Measurements from ENCODE around the gene CLNK.

CLNK gene

GRCh38 chr4:10608501-10609219 is 75.9 kb downstream of the CLNK start:
- no peak for DNase-seq

- DNase-seq = no peak
Measured at GRCh38 chr4:10607206-10607605, 77.4 kb downstream of the CLNK start.

- no peak for DNase-seq
Measured at GRCh38 chr4:10606483-10607155, 77.9 kb downstream of the CLNK start.

- DNase-seq = no peak
Measured at GRCh38 chr4:10605746-10606482, 78.7 kb downstream of the CLNK start.

- no peak for DNase-seq
Measured at GRCh38 chr4:10605031-10605430, 79.5 kb downstream of the CLNK start.

GRCh38 chr4:10599574-10599973 is 85.0 kb downstream of the CLNK start:
- DNase-seq = no peak

- DNase-seq = no peak
Measured at GRCh38 chr4:10598829-10599228, 85.7 kb downstream of the CLNK start.

- no peak for DNase-seq
Measured at GRCh38 chr4:10596586-10597290, 87.8 kb downstream of the CLNK start.

- DNase-seq = no peak
Measured at GRCh38 chr4:10593130-10593529, 91.4 kb downstream of the CLNK start.

GRCh38 chr4:10590896-10591295 is 93.7 kb downstream of the CLNK start:
- no peak for DNase-seq

- DNase-seq = peak; percentile 6
Measured at GRCh38 chr4:10589799-10590198, 94.8 kb downstream of the CLNK start.

- no peak for DNase-seq
Measured at GRCh38 chr4:10589321-10589720, 95.2 kb downstream of the CLNK start.

- DNase-seq = peak; percentile 20
Measured at GRCh38 chr4:10587697-10588096, 96.9 kb downstream of the CLNK start.

- DNase-seq = no peak
Measured at GRCh38 chr4:10587296-10587695, 97.3 kb downstream of the CLNK start.

GRCh38 chr4:10584042-10584441 is 100.5 kb downstream of the CLNK start:
- no peak for DNase-seq

- DNase-seq = no peak
Measured at GRCh38 chr4:10582951-10583350, 101.6 kb downstream of the CLNK start.

GRCh38 chr4:10582059-10582686 is 102.4 kb downstream of the CLNK start:
- peak; percentile 29 for DNase-seq

GRCh38 chr4:10581022-10581421 is 103.5 kb downstream of the CLNK start:
- DNase-seq = no peak

GRCh38 chr4:10579648-10580047 is 104.9 kb downstream of the CLNK start:
- DNase-seq = no peak

GRCh38 chr4:10577508-10578426 is 106.8 kb downstream of the CLNK start:
- DNase-seq = no peak

GRCh38 chr4:10577018-10577417 is 107.5 kb downstream of the CLNK start:
- no peak for DNase-seq

GRCh38 chr4:10576236-10576635 is 108.3 kb downstream of the CLNK start:
- no peak for DNase-seq

All from CD4-positive, alpha-beta T cell treated with Interleukin-12 subunit alpha and Interleukin-12 subunit beta, for 1 hour (primary cell).